Measurements from ENCODE around the gene KRTAP1-1. TPM values are rescaled to one million over a fixed set of nuclear protein-coding genes. Genes with fewer than 3 reads are reported as not detected.
"Not testable (repeated sequence)": the region's sequence is repeated elsewhere in the genome, so short reads cannot be mapped to it uniquely, and the experiment has no call there.

Gene KRTAP1-1
- total and polyA plus RNA-seq, 12 donors = not detected

GRCh38 chr17:41052566-41052965, 11.3 kb upstream of the KRTAP1-1 start:
- intact Hi-C loops (cut with DNase I) = no loop called here
- Histone ChIP-seq H3K36me3 (no peaks in the 10 kb centered on the region), H3K4me1 (no peaks in the 10 kb centered on the region), H3K4me3 (no peak overlapping the region), H3K27ac (no peak overlapping the region), H3K27me3 (peaks cover 0 to 55% (median 33%) of the 10 kb centered on the region in 7 donors), H3K9me3 (peaks cover 0 to 13% (median 0%) of the 10 kb centered on the region in 11 donors)
- no peak for ATAC-seq
- no peak for TF ChIP-seq CTCF (IDR thresholded peaks at IDR 0.05)
- DNase-seq = no peak

GRCh38 chr17:41049110-41049509, 7.9 kb upstream of the KRTAP1-1 start:
- Histone ChIP-seq H3K4me3 (no peak overlapping the region), H3K4me1 (no peaks in the 10 kb centered on the region), H3K27ac (no peak overlapping the region), H3K9me3 (peaks cover 0 to 12% (median 0%) of the 10 kb centered on the region in 11 donors), H3K27me3 (peaks cover 0 to 51% (median 29%) of the 10 kb centered on the region in 7 donors), H3K36me3 (no peaks in the 10 kb centered on the region)
- no peak for DNase-seq
- intact Hi-C loops (cut with DNase I) = no loop called here
- no peak for ATAC-seq
- no peak for TF ChIP-seq CTCF (IDR thresholded peaks at IDR 0.05)
- 42 to 65% methylated on average over 2 of the region's 2 CpGs for WGBS, 2 donors

DNA sequence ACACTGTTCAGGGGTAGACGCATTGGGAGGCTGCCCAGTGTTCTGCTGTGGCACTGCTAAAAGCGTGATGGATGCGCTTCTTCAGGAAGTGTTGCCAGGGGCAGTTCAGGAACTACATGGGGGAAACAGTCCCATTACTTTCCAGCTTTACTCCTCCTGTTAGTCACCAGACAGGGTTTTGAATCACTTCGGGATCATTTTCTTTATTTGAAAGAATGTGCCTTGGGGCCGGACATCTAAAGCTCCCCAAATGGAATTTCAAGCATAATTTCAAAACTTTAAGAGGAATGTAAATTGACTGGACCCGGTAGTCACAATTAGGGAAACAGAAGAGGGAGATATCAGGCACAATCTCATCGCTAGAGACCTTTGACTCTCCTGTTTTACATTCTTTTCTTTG, 7.2 kb upstream of the KRTAP1-1 start:
- intact Hi-C loops (cut with DNase I) = no loop called here
- Histone ChIP-seq H3K9me3 (peaks cover 0 to 8% (median 0%) of the 10 kb centered on the region in 11 donors), H3K36me3 (no peaks in the 10 kb centered on the region), H3K4me3 (no peak overlapping the region), H3K27me3 (peaks cover 0 to 49% (median 29%) of the 10 kb centered on the region in 7 donors), H3K27ac (no peak overlapping the region), H3K4me1 (no peaks in the 10 kb centered on the region)
- TF ChIP-seq CTCF (IDR thresholded peaks at IDR 0.05) = no peak
- DNase-seq = no peak
- 70 to 72% methylated on average over 7 of the region's 7 CpGs for WGBS, 2 donors
- no peak for ATAC-seq

- ATAC-seq; H3K36me3 ChIP-seq; H3K27ac ChIP-seq; H3K4me3 ChIP-seq; intact Hi-C loops (cut with DNase I); DNase-seq; H3K4me1 ChIP-seq: not testable (repeated sequence)
- 27 to 39% methylated on average over 10 of the region's 33 CpGs for WGBS, 2 donors
- peaks cover 0 to 49% (median 29%) of the 10 kb centered on the region in 7 donors for H3K27me3 ChIP-seq
- peaks cover 0 to 11% (median 0%) of the 10 kb centered on the region in 11 donors for H3K9me3 ChIP-seq
These were observed 5.7 kb upstream of the KRTAP1-1 start, which contains the start of gene KRTAP2-1 for GRCh38 chr17:41046735-41047465. TSS of gene KRTAP2-1 (minus strand) at chr17:41047316. CDS start at chr17:41047267, 49 bp downstream.

- H3K27me3 ChIP-seq = peaks cover 0 to 22% (median 15%) of the 10 kb centered on the region in 7 donors
- ATAC-seq (no peak), DNase-seq (no peak)
- H3K9me3 ChIP-seq = peaks cover 0 to 11% (median 0%) of the 10 kb centered on the region in 11 donors
- H3K4me3 ChIP-seq = no peak overlapping the region
- no peak for TF ChIP-seq CTCF (IDR thresholded peaks at IDR 0.05)
- WGBS, 2 donors = 98 to 100% methylated on average over 1 of the region's 1 CpG
- H3K36me3 ChIP-seq = no peaks in the 10 kb centered on the region
- no peaks in the 10 kb centered on the region for H3K4me1 ChIP-seq
- no peak overlapping the region for H3K27ac ChIP-seq
- intact Hi-C loops (cut with DNase I) = no loop called here
These were observed 1.7 kb upstream of the KRTAP1-1 start for GRCh38 chr17:41042953-41043352.

Measured in heart right ventricle (tissue), 16 donors.